NCI-H2196 (cell line): ENCODE measurements around the gene ROBO2.

Experiments used
- DNase-seq: peaks from one replicate; lab custom pipeline; 2025; ENCODE audit not compliant: unreplicated experiment; lab: John Stamatoyannopoulos, UW

ROBO2 gene

GRCh38 chr3:77321646-77322045 lies 281.7 kb downstream of the ROBO2 start:
- no peak for DNase-seq

DNA sequence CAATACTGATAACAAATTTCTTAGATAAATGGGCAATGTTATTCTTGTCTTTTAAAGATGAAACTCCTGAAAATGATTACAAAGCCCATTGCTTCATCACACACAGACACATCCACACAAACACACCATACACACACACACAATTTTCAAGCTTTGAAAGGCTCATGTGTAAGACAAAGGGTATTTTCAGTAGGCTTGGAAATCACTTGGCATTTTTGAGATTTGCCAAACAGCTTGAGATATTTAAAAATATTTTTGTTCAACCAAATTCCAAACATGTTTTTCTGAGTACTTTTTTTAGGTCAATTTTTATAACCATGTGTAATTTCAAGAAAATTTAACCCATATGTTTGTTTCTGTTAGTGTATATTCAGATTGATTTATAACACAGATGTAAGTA lies 283.7 kb downstream of the ROBO2 start:
- no peak for DNase-seq

GRCh38 chr3:77324105-77324504 lies 284.2 kb downstream of the ROBO2 start:
- no peak for DNase-seq

- no peak for DNase-seq
Observed at GRCh38 chr3:77325280-77325679, 285.4 kb downstream of the ROBO2 start.

DNA sequence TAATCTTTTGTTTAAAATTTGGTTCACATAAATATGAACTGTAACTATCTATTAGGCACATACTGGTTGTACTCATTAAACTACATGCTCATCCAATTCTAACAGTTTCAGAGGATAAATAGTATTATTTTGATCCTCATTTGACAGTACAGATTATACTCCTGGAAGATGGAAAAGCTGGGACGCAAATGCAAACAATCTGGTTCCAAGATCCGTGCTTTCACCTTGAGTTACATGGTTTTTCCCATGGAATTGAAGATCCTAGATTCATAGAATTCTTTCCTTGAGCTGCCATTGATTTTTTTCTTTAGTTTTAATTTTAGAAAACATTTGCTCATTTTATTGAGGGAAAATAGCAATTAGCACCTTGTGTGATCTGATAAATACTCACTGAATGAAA lies 285.8 kb downstream of the ROBO2 start:
- DNase-seq: no peak

- DNase-seq: no peak
Observed at GRCh38 chr3:77326586-77326985, 286.7 kb downstream of the ROBO2 start.

GRCh38 chr3:77328690-77329089 lies 288.8 kb downstream of the ROBO2 start:
- DNase-seq: no peak

DNA sequence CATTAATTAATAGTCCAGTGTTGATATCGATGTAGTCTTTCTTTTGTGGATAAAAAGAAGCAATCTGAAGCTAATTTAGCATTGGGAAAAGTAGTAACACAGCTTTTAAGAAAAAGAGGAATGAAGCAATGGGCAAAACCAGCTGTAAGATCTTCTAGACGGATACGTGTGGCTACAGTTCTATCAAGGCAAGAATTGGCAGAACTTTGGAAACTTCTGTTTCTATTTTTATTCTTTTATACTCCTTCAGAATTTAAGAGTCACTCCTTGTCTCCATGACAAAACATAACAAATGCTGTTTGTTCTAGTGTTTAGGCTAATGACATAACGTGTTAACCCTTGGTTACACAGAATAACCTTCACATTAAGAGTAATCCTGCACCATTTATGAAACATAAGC lies 289.2 kb downstream of the ROBO2 start:
- DNase-seq: no peak

DNA sequence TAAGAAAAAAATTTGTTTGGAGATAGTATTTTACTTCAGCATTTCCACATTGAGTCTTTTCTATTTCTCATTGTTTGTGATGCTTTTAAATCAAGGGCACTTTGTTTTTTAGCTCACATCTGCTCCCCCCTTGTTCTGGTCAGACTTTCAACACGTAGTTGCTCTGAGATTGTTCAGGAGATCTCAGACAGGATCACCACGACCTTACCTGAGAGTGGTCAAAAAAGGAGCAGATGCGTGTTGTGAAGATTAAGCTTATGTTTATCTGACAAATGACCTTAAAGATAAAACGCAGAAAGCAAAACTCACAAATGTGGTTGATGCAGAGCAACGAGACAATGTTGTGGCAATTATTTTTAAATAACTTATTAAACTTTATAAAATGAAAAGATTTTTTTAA lies 298.3 kb downstream of the ROBO2 start:
- DNase-seq: no peak

- no peak for DNase-seq
Observed at GRCh38 chr3:77342027-77342426, 302.1 kb downstream of the ROBO2 start.

- DNase-seq: no peak
Observed at GRCh38 chr3:77342688-77343087, 302.8 kb downstream of the ROBO2 start.

GRCh38 chr3:77345009-77345408 lies 305.1 kb downstream of the ROBO2 start:
- no peak for DNase-seq

DNA sequence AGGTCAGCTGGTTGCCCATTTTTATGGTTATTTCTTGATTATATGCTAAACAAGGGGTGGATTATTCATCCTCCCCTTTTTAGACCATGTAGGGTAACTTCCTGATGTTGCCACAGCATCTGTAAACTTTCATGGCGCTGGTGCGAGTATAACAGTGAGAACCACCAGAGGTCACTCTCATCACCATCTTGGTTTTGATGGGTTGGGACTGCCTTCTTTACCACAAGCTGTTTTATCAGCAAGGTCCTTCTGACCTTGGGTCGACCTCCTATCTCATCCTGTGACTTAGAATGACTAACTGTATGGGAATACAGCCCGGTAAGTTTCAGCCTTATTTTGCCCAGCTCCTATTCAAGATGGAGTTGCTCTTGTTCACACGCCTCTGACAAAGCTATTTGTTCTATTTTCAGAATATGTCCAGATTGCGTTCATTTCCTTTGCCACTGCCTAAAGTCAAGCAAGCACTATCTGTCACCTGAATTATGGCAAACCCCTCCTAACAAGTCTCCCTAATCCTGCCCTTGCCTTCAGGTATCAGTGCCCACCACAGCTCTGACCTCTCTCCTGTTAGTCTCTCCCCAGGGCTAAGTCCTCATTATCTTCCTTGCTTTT lies 308.5 kb downstream of the ROBO2 start:
- DNase-seq: no peak

DNA sequence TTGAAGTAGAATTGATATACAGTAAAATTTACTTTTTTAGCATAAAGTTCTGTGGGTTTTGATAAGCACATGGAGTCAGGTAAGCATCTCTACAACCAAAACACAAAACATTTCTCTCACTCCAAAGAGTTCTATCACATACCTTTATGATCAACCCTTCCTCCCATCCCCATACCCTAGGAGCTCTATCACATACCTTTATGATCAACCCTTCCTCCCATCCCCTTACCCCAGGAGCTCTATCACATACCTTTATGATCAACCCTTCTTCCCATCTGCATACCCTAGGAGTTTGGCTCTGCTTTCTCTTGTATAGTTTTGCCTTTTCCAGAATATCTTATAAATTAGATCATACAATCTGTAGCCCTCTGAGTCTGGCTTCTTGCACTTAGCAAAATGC lies 315.1 kb downstream of the ROBO2 start:
- no peak for DNase-seq

GRCh38 chr3:77362936-77363335 lies 323.0 kb downstream of the ROBO2 start:
- DNase-seq: no peak

DNA sequence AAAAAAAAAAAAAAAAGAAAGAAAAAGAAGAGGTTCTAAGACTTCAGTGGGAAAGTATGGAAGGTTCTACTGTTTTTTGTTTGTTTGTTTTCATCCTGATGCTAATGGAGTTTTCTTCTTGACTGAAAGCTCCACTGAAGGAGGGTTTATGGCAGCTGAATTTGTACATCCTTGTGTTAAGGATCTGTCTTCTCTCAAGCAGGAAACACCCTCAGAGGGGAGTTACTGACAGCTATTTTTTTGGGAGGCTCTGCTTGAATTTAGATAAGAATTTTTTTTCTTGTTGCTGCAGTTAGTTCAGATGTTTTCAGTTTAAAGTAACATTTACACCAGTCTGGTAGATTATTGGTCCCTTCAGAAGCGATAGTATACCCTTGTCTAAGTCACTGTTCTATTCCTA lies 325.3 kb downstream of the ROBO2 start:
- no peak for DNase-seq

DNA sequence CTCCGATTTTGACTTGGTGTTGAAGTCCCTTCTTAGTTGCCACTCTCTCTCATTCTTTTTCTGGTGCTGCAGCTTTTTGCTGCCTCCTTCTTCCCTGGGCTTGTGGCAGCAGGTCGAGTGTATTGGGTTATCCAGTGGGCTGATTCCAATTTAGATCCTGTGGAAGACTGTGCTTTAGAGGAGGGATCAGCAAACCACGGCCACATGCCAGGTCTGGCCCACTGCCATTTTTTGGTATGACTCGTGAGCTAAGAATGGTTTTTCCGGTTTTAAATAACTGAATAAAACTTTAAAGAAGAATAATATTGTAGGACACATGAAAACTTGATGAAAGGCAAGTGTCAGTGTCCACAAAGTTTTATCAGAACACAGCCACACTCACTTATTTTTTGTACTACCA lies 330.5 kb downstream of the ROBO2 start:
- DNase-seq: no peak

DNA sequence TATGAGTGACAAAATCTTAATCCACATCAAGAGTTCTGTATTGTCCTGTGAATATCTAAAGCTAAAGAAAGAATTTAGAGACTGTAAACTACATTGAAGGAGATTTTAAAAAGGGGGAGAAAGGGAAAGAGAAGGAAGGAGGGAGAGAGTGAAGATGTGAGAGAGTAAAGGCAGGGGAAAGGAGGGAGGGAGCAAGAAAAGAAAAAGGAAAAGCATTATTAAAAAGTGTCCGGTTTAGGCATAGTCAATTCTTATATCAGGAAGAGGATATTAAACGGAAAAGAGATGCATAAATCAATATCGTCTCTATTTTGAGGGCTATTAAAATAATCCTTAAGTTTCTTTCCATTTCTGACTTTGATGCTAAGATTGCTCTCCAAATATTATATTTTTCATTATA lies 332.1 kb downstream of the ROBO2 start:
- no peak for DNase-seq

DNA sequence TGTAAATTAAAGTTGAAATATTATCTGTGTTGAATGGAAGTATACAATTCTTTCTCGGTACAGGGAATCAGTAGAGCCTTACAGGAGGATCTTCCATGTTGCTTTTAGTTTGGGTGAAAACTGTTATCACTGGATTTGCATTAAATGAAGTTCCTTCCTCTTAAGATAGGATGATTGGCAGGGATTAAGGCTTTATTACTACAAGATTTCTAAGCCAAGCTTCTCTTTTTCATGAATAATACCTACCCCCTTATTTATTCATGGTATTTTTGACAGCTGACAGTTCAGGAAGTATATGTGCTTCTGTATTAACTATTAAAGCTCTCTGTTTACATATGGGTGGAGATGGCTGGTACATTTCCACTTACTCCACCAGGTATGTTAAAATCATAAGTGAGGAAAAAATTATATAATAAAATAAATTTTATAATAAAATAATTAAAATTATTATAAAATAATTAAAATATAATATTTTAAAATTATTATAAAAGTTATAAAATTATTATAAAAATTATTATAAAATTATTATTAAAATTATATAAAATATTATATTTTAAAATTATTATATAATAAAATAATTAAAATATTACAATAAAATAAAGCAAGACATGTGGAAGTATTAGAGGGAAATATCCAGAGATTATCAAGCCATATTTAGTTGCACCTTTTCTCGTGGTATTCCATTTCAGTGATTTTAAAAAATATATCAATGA lies 332.9 kb downstream of the ROBO2 start:
- no peak for DNase-seq

DNA sequence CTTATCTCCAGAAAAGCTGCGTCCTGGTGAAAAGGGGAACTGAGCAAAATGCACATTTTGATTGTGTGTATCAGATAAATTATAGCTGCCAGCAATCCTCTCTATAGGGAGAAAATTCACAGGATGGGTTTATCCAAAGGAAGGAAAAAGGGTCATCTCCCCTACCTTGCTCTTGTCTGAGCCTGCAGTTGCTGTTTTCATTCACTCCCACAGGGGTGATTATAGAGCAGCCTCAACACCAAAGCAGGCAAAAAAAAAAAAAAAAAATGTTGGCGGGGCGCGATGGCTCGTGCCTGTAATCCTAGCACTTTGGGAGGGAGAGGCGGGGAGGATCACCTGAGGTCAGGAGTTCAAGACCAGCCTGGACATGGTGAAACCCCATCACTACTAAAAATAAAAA lies 333.7 kb downstream of the ROBO2 start:
- DNase-seq: no peak

GRCh38 chr3:77376511-77376910 lies 336.6 kb downstream of the ROBO2 start:
- DNase-seq: no peak

DNA sequence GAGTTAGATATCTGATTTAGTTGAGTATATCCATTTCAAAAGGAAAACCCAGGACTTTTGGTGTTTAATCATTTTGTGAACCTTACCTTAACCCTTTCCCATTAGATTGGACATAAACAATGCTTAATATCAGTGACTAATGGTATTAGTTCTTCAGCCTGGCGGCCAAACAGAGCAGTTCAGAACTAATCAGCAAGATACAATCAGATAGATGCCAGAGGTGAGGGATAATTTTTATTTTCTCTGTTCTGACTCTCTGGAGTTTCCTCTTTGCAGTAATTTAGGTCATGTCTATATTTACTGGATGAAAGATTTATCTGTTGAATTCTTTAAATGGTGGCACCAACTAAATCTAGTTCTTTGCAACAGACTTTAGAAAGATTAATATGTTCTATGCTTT lies 337.8 kb downstream of the ROBO2 start:
- DNase-seq: no peak

- DNase-seq: no peak
Observed at GRCh38 chr3:77380136-77380535, 340.2 kb downstream of the ROBO2 start.
